Measurements from ENCODE around the gene TMEM145.
"Not testable (repeated sequence)": the region's sequence is repeated elsewhere in the genome, so short reads cannot be mapped to it uniquely, and the experiment has no call there.

Gene TMEM145

DNA sequence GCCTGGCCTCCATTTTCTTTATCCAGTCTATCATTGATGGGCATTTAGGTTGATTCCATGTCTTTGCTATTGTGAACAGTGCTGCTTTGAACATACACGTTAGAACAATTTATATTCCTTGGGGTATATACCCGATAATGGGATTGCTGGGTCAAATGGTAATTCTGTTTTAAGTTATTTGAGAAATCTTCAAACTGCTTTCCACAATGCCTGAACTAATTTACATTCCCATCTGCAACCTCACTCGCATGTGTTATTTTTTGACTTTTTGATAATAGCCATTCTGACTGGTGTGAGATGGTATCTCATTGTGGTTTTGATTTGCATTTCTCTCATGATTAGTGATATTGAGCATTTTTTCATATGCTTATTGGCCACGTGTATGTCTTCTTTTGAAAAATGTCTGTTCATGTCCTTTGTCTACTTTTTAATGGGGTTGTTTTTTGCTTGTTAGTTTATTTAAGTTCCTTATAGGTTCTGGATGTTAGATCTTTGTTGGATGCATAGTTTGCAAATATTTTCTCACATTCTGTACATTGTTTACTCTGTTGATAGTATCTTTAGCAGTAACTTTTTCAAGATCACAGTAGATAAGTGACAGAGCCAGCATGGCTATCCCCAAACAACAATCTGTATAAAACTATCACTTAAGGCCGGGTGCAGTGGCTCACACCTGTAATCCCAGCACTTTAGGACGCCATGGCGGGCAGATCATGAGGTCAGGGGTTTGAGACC lies 26.2 kb downstream of the TMEM145 start:
- DNase-seq: not testable (repeated sequence)

DNA sequence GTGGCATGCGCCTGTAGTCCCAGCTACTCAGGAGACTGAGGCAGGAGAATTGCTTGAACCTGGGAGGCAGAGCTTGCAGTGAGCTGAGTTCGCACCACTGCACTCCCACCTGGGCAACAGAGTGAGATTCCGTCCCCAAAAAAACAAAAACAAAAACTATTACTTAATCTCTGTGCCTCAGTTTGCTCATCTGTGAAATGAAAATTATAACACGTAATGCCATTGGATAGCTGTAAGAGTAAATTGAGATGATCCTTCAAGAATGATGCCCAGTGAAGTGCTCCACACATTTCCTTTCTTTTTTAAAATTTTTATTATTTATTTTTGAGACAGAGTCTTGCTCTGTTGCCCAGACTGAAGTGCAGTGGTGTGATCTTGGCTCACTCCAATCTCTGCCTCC lies 26.8 kb downstream of the TMEM145 start:
- not testable (repeated sequence) for DNase-seq

DNA sequence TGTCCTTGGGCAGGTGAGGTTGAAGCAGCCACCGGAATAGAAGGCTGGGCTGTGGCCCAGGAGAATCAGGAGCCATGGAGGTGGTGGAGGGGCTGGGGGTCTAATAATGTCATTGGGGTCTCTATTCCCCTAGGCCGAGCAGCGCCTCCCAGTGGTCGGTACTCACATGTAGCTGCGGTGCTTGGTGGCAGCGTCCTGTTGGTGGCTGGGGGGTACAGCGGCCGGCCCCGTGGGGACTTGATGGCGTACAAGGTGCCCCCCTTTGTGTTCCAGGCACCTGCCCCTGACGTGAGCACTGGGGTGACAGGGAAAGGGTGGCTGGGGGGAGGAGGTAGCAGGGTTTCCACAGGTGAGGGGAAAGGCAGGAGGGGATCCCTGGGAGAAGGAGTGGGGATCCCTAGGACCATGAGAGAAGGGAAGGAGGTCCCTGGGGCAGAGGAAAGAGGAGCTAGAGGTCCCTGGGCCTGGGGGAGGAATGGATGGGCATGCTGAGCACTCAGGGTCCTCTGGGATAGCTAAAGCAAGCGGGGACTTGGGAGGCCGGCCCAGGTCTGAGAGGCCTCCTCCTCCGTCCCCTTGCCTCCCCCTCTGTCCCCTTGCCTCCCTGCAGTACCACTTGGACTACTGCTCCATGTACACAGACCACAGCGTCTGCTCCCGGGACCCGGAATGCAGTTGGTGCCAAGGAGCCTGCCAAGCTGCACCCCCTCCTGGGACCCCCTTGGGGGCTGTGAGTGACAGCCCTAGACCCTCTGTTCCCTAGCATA lies 30.4 kb downstream of the TMEM145 start:
- DNase-seq: no peak

DNA sequence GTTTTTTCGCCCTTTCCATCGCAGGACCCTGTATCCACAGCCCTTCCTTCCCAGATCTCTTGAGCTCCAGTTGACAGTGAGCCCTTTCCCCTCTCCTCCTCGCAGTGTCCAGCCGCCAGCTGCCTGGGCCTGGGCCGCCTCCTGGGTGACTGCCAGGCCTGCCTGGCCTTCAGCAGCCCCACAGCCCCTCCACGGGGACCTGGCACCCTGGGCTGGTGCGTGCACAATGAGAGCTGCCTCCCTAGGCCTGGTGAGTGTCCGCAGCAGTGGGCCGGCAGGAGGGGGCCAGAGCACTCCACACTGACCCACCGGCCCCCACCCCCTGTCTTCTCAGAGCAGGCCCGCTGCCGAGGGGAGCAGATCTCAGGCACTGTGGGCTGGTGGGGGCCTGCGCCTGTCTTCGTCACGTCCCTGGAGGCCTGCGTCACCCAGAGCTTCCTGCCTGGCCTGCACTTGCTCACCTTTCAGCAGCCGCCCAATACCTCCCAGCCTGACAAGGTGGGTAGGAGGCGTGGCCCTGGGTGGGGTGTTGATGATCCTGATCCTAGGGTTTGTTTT lies 31.3 kb downstream of the TMEM145 start:
- DNase-seq: no peak

DNA sequence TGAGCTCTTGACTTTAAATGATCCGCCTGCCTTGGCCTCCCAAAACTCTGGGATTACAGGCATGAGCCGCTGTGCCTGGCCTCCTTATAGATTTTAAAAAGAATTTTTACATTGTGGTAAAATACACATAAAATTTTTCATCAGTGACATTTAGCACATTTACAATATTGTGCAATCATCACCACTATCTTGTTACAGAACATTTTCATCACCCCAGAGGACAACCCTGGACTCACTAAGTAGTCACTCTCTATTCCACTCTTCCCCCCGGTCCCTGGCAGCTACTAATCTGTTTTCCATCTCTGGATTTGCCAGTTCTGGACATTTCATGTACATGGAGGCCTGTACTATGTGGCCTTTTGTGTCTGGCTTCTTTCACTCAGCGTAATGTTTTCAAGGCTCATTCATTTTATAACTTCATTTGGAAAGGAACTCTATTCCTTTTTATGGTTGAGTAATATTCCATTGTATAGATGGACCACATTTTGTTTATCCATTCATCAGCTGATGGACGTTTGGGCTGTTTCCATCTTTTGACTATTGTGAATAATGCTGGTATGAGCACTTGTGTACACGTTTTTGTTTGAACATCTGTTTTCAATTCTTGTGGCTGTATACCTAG lies 32.2 kb downstream of the TMEM145 start:
- no peak for DNase-seq

DNA sequence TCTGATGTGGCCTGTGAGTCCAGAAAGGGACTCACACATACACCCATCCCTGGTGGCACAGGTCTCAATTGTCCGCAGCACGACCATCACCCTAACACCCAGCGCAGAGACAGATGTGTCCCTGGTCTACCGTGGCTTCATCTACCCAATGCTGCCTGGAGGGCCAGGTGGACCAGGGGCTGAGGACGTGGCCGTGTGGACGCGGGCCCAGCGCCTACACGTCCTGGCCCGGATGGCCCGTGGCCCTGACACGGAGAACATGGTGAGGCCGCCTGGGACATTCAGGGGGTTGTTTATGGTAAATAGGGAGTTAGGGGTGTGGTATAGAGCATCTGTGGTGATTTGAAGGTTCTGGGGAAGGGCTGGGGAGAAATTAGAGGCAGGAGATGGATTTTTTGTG lies 35.1 kb downstream of the TMEM145 start:
- DNase-seq: no peak

DNA sequence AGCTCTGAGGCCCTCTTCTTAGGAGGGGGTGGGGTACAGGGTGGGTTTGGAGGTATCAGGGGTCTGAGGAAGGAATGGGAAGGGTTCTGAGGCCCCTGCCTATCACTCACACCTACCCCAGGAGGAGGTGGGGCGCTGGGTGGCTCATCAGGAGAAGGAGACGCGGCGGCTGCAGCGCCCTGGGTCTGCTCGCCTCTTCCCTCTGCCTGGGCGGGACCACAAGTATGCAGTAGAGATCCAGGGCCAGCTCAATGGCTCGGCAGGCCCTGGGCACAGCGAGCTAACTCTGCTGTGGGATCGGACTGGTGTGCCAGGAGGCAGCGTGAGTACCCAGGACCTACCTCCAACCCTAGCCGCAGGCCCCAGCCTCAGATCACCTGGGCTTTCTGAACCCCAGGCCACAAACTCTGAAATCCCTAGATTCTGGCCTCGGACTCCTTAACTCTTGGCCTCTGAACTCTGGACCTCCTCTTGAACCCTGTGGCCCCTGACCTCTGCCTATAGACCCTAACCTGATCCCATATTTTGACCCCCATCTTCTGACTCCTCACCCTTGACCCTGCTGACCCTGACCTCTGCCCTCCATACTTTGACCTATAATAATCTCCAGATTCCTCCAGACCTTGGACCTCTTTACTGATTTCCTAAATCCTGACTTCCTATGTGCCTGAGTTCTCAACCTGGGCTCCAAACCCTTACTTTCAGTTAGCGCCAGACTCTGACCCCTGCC lies 36.4 kb downstream of the TMEM145 start:
- DNase-seq: no peak

DNA sequence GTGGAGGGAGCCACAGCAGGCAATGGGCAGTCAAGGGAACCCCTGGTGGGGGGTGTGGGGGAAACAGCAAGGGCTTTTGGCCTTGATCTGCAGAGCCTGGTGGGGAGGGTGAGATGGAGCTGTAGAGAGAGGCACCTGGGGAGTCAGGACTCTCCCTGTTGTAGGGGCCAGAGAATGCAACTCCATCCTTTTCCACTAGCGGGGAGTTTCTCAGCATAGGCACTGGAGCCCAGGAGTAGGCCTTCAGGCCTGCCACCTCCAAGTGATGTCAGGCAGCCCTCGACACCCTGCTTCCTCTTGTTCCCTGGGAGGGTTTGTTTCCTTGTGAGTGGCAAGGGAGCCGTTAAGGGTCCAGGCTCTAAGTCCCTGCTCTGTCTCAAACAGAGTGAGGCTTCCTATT lies 37.3 kb downstream of the TMEM145 start:
- no peak for DNase-seq

DNA sequence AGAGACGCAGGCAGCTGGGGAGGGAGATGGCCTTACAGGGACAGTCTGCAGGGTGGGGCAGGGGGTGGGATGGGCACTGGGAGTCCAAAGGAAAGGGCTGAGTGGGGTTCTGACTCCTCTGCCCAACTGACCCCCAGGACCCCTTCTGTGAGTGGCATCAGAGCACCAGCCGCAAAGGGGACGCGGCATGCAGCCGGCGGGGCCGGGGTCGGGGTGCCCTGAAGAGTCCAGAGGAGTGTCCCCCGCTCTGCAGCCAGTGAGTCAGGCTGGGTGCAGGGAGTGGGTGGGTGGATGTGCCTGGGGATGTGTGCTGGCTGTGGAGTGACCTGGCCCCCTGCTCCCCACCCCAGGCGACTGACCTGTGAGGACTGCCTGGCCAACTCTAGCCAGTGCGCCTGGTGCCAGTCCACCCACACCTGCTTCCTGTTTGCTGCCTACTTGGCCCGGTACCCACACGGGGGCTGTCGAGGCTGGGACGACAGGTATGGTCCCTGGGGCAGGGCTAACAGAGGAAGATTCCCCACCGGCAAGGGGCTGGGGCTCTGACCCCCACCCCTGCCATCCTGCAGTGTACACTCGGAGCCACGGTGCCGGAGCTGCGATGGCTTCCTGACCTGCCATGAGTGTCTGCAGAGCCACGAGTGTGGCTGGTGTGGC lies 38.1 kb downstream of the TMEM145 start:
- no peak for DNase-seq

DNA sequence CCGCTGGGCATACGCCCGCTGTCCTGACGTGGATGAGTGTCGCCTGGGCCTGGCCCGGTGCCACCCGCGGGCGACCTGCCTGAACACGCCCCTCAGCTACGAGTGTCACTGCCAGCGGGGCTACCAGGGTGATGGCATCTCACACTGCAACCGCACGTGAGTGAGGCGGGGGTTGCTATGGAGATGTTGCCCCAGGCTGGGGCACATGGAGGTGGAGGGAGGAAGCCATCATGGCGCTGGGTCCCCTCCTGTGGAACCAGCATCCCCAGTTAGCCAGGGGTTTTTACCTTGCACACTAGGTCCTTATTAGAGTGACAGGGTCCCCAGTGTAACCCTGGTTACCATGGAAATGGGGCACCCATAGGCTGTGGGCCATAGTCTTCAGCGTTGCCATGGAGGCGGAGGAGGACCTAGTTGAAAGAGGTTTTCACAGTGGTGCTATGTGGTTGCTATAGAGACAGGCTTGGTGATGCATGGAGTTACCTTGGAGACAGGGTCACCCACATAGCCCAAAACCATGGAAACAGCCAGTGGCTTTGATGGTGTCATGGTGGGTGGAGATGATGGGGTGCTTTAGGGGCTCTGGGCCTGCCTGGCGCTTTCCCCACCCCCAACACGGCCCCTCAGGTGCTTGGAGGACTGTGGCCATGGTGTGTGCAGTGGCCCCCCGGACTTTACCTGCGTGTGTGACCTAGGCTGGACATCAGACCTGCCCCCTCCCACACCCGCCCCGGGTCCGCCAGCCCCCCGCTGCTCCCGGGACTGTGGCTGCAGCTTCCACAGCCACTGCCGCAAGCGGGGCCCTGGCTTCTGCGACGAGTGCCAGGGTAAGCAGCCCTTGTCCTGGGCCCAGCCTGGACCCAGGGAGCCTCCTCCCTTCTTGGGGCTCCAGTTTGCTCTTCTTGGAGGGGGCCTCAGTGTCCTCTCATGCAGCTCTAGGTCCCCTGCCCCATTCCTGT lies 39.5 kb downstream of the TMEM145 start:
- DNase-seq: no peak

DNA sequence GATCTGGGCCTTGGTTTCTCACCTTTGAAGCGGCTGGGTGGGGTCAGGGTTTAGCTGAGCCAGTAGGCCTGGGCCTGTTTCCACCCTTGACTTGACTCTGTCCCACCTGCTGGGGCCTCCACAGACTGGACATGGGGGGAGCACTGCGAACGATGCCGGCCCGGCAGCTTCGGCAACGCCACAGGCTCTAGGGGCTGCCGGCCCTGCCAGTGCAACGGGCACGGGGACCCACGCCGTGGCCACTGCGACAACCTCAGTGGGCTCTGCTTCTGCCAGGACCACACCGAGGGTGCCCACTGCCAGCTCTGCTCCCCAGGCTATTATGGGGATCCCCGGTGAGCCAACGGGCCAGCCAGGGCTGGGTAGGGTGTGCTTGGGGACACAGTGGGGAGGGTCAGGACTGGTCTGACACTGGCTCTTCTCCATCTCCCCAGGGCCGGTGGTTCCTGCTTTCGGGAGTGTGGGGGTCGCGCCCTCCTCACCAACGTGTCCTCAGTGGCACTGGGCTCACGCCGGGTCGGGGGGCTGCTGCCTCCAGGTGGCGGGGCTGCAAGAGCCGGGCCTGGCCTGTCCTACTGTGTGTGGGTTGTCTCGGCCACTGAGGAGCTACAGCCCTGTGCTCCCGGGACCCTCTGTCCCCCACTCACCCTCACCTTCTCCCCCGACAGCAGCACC lies 40.4 kb downstream of the TMEM145 start:
- no peak for DNase-seq

DNA sequence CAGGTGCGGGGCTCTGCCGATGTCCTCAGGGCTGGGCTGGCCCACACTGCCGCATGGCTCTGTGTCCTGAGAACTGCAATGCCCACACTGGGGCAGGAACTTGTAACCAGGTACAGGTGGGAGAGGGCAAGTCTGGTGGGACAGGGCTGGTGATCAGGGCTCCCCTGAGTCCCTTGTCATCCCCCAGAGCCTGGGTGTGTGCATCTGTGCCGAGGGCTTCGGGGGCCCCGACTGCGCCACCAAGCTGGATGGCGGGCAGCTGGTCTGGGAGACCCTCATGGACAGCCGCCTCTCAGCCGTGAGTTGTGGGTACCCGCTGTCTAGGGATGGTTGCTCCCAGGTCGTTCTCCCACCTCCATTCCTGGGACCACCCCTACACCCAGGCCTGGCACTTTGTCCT lies 42.8 kb downstream of the TMEM145 start:
- DNase-seq: no peak

DNA sequence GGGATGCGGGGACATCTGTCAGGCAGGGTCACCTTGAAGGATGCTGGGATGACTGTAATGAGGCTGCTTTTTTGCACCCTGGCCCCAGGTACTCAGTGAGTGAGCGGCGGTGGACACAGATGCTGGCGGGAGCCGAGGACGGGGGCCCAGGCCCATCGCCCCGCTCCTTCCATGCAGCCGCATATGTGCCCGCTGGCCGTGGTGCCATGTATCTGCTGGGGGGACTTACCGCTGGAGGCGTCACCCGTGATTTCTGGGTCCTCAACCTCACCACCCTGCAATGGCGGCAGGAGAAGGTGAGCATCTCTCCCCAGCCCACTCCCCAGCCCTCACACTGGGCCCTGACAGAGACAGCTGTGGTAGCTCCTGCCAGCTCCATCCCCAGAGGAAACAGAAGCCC lies 43.6 kb downstream of the TMEM145 start:
- DNase-seq: no peak

DNA sequence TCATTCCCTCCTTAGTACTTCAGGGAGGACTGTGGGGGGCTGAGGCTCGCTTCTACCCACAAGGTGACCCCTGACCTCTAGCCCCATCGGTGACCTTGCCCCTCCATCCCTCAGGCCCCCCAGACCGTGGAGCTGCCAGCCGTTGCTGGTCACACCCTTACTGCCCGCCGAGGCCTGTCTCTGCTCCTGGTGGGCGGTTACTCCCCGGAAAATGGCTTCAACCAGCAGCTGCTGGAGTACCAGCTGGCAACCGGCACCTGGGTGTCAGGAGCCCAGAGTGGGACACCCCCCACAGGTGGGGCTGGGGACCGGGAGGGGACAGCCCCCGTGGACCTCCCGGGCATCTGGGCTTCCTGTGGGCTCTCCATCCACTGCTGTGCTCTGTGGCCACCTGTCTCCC lies 44.2 kb downstream of the TMEM145 start:
- no peak for DNase-seq

DNA sequence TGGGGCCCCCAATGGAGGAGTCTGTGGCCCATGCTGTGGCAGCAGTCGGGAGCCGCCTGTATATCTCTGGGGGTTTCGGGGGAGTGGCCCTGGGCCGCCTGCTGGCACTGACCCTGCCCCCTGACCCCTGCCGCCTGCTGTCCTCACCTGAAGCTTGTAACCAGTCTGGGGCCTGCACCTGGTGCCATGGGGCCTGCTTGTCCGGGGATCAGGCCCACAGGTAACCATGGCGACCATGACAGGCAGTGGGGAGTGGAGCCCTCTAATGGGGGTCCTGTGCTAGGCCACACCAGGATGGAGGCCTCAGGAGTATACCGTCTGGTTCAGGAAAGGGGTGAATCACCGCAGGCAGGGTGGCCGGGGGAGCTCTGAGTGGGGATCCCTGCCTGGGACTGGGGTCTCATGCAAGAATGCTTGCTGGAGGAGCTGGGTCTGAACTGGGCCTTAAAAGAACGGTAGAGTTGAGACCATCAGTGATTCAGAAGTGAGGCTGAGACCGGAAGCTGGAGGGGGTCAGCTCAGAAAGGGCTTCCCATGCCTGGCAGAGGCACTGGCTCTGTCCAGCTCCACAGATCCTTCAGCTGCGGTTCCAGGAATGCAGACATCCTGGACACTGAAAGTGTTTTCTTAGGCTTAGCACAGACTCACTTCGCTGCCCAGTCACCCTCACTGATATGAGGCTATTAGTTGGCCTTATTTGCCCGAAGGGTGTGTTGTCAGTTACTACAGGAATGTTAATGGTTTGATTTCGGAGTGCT lies 47.9 kb downstream of the TMEM145 start:
- no peak for DNase-seq

DNA sequence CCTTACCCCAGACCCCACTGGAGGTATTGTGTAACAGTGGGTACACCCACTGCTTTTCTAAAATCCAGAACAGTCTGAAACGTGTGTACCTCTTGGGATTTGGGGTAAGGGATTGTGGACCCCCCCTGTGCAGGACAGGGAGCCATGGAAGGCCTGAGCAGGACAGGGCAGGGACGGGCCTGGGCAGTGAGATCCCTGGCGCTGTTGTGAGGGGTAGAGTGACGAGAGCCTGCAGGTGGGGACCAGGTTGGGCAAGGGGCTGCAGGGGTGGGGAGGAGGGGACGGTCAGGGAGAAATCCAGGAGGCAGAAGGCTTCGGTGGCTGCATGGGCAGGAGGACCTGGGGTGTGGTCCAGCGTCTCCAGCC lies 48.4 kb downstream of the TMEM145 start:
- no peak for DNase-seq

DNA sequence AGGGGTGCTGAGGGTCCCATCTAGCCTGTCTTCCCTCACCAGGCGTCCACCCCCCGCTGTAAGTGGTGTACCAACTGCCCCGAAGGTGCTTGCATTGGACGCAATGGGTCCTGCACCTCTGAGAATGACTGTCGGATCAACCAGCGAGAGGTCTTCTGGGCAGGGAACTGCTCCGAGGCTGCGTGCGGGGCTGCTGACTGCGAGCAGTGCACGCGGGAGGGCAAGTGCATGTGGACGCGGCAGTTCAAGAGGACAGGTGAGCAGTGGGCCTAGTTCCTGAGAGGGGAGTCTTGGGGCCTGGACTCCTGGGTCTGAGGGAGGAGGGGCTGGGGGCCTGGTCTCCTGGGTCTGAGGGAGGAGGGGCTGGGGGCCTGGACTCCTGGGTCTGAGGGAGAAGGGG lies 49.2 kb downstream of the TMEM145 start:
- DNase-seq: no peak

DNA sequence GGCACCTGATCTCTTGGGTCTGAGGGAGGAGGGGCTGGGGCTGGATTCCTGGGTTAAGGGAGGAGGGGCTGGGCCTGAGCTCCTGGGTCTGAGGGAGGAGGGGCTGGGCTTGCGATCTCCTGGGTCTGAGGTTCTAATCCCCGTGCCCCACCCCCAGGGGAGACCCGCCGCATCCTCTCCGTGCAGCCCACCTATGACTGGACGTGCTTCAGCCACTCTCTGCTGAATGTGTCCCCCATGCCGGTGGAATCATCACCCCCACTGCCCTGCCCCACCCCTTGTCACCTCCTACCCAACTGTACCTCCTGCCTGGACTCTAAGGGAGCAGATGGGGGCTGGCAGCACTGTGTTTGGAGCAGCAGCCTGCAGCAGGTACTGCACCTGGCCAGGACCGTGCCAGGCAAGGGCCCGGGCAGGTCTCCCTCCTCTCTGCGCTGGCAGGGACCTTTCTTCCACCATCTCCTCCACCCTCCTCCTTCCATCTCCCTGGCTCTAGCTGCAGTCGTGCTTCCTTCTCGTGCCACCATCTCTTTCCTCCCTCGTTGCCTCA lies 49.9 kb downstream of the TMEM145 start:
- no peak for DNase-seq

DNA sequence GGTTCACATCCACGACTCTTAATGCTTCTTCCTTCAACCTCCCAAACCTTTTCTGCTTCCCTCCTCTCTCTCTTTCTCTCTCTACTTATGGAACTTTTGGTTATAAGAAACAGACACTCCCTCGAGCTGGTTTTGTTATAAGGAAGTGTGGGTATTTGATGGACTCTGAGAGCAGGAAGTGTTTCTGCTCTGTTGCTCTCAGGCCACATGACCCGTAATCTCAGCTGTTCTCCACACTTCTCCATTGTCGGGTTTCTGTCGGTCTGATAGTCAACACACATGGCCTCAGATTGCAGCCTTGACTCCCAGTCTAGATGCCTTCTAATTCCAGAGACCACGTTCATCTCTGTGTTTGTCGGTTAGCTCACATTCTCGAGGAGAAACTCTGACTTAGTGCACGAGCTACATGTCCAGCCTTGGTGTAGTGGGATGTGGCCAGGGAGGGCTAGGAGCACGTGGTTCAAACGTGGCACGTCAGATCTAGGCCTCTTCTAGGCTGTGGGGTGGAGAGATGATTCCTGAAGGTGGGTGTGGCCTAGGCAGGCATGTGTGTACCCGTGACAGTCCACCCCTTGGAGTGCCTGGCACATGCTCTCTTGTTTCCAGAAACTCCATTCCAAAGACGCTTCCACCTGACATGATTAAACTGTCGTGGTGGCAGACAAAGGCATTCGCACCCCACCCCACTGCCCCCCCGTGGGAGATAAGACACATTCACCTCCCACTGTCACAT lies 50.7 kb downstream of the TMEM145 start:
- no peak for DNase-seq
